Spinal cord (tissue), 10 donors: Measurements from ENCODE around the gene PDE7B. TPM values are rescaled to one million over a fixed set of nuclear protein-coding genes. Genes with fewer than 3 reads are reported as not detected.
"Not testable (repeated sequence)": the region's sequence is repeated elsewhere in the genome, so short reads cannot be mapped to it uniquely, and the experiment has no call there.

Experiments
- DNase-seq, 6 donors: peaks; one replicate each; pipeline versions ENCODE4 v3.0.0 to v3.0.0-alpha.2; 2013 to 2015; ENCODE audit warnings: low spot score in 6 of 6, low read depth in 4 of 6
- H3K27ac ChIP-seq: one replicate; pipeline ENCODE4 v1.5.1; 2013; ENCODE audit warnings: low read depth, low read length, control low read depth
- H3K27me3 ChIP-seq: one replicate; pipeline ENCODE4 v1.6.1; 2013; ENCODE audit warnings: low read length; ENCODE audit not compliant: control insufficient read depth, insufficient read depth
- H3K36me3 ChIP-seq: one replicate; pipeline ENCODE4 v1.6.1; 2013; ENCODE audit warnings: low read length; ENCODE audit not compliant: control insufficient read depth, insufficient read depth
- H3K4me1 ChIP-seq: one replicate; pipeline ENCODE4 v1.6.1; 2013; ENCODE audit warnings: low read length; ENCODE audit not compliant: control insufficient read depth, insufficient read depth
- H3K4me3 ChIP-seq: one replicate; pipeline ENCODE4 v1.5.1; 2013; ENCODE audit warnings: low read depth, low read length, control low read depth
- H3K9me3 ChIP-seq: one replicate; pipeline ENCODE4 v1.6.1; 2013; ENCODE audit warnings: low read length; ENCODE audit not compliant: control insufficient read depth, insufficient read depth
- WGBS: methylation state at CpG from one replicate; pipeline ENCODE4 v1.1.5; 2013; ENCODE audit warnings: missing lambda C conversion rate; ENCODE audit not compliant: insufficient coverage; 5-methylcytosine and 5-hydroxymethylcytosine counted together
- polyA plus RNA-seq, 2 donors: library from polyadenylated mRNA; unstranded; fragments of 120-200 nt; gene quantifications; one replicate each; pipeline ENCODE4 v1.2.1, GENCODE V29; 2013; ENCODE audit not compliant: insufficient read length in 2 of 2
- total RNA-seq, 2 donors: library from RNA; depleted of rRNA in 1 of 2; stranded (reverse); fragments of 120-200 nt in 1 of 2; fragments of >200 nt in 1 of 2; gene quantifications; one replicate each; pipeline versions ENCODE4 v1.2.3 to v1.2.4, GENCODE V29; 2013 to 2014
- donor health status: healthy.

PDE7B gene
- total and polyA plus RNA-seq, 4 donors = 7.8 to 19.7 (median 12.4) TPM

GRCh38 chr6:135864929-135865328 lies 13.4 kb downstream of the PDE7B start:
- no CpG with 5 or more reads among the region's 2 CpGs for WGBS
- not testable (repeated sequence) for H3K4me3 ChIP-seq, H3K27me3 ChIP-seq, DNase-seq, H3K36me3 ChIP-seq, H3K27ac ChIP-seq, H3K4me1 ChIP-seq, H3K9me3 ChIP-seq

- H3K27me3 ChIP-seq = no peaks in the 10 kb centered on the region
- peak in 1 of 6 donors; percentile 25 for DNase-seq
- WGBS = no CpG with 5 or more reads among the region's 7 CpGs
- H3K9me3 ChIP-seq = no peaks in the 10 kb centered on the region
- no peak overlapping the region for H3K27ac ChIP-seq
- no peak overlapping the region for H3K4me3 ChIP-seq
- H3K36me3 ChIP-seq = no peaks in the 10 kb centered on the region
- no peaks in the 10 kb centered on the region for H3K4me1 ChIP-seq
These were observed 15.1 kb downstream of the PDE7B start for GRCh38 chr6:135866445-135867123.

GRCh38 chr6:135867332-135867731 lies 15.8 kb downstream of the PDE7B start:
- Histone ChIP-seq H3K9me3 (no peaks in the 10 kb centered on the region), H3K4me3 (no peak overlapping the region), H3K4me1 (no peaks in the 10 kb centered on the region), H3K27me3 (no peaks in the 10 kb centered on the region), H3K27ac (no peak overlapping the region), H3K36me3 (no peaks in the 10 kb centered on the region)
- DNase-seq = no peak
- no CpG with 5 or more reads among the region's 6 CpGs for WGBS

- no peak overlapping the region for H3K4me3 ChIP-seq
- 97% methylated on average over 4 of the region's 4 CpGs for WGBS
- no peaks in the 10 kb centered on the region for H3K4me1 ChIP-seq
- H3K9me3 ChIP-seq = no peaks in the 10 kb centered on the region
- H3K27me3 ChIP-seq = no peaks in the 10 kb centered on the region
- no peak overlapping the region for H3K27ac ChIP-seq
- no peaks in the 10 kb centered on the region for H3K36me3 ChIP-seq
- no peak for DNase-seq
These were observed 18.4 kb downstream of the PDE7B start for GRCh38 chr6:135869857-135870256.

DNA sequence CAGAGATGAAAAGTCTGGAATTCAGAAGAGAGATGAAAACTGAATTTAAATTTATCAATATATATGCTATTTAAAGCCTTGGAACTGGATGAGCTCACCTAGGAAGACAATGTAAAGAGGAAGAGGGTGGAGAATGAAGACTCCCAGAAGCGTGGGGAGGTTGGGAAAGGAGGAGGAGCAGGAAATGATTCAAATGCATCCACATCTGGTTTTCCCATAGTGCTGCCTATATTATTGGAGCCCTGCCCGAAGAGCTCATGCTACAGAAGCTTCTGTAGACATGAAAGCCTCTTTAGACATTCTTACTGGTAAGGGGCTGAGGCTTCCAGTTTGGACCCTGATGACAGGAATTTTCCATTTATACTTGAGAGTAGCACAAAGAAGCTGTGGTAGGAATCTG lies 19.2 kb downstream of the PDE7B start:
- H3K4me1 ChIP-seq = no peaks in the 10 kb centered on the region
- 86% methylated on average over 1 of the region's 2 CpGs for WGBS
- no peak for DNase-seq
- H3K4me3 ChIP-seq = no peak overlapping the region
- H3K27ac ChIP-seq = peak overlapping the region; percentile 26
- no peaks in the 10 kb centered on the region for H3K9me3 ChIP-seq
- H3K36me3 ChIP-seq = no peaks in the 10 kb centered on the region
- H3K27me3 ChIP-seq = no peaks in the 10 kb centered on the region

GRCh38 chr6:135871296-135871695 lies 19.8 kb downstream of the PDE7B start:
- H3K27me3 ChIP-seq = no peaks in the 10 kb centered on the region
- WGBS = 80% methylated on average over 1 of the region's 1 CpG
- DNase-seq = no peak
- H3K27ac ChIP-seq = peak overlapping the region; percentile 26
- H3K4me1 ChIP-seq = no peaks in the 10 kb centered on the region
- no peak overlapping the region for H3K4me3 ChIP-seq
- no peaks in the 10 kb centered on the region for H3K9me3 ChIP-seq
- H3K36me3 ChIP-seq = no peaks in the 10 kb centered on the region

- no peak for DNase-seq
- H3K4me3 ChIP-seq = no peak overlapping the region
- no peaks in the 10 kb centered on the region for H3K9me3 ChIP-seq
- H3K27ac ChIP-seq = no peak overlapping the region
- no peaks in the 10 kb centered on the region for H3K36me3 ChIP-seq
- no peaks in the 10 kb centered on the region for H3K4me1 ChIP-seq
- WGBS = no CpG with 5 or more reads among the region's 1 CpG
- no peaks in the 10 kb centered on the region for H3K27me3 ChIP-seq
These were observed 20.4 kb downstream of the PDE7B start for GRCh38 chr6:135871878-135872277.

GRCh38 chr6:135875446-135875845 lies 23.9 kb downstream of the PDE7B start:
- H3K4me3 ChIP-seq = no peak overlapping the region
- H3K4me1 ChIP-seq = no peaks in the 10 kb centered on the region
- DNase-seq = no peak
- no peaks in the 10 kb centered on the region for H3K27me3 ChIP-seq
- no peaks in the 10 kb centered on the region for H3K36me3 ChIP-seq
- no peaks in the 10 kb centered on the region for H3K9me3 ChIP-seq
- no CpG with 5 or more reads among the region's 2 CpGs for WGBS
- no peak overlapping the region for H3K27ac ChIP-seq

GRCh38 chr6:135876058-135876457 lies 24.6 kb downstream of the PDE7B start:
- no peak overlapping the region for H3K27ac ChIP-seq
- WGBS = 90% methylated on average over 4 of the region's 4 CpGs
- H3K4me1 ChIP-seq = no peaks in the 10 kb centered on the region
- no peaks in the 10 kb centered on the region for H3K9me3 ChIP-seq
- no peaks in the 10 kb centered on the region for H3K36me3 ChIP-seq
- DNase-seq = no peak
- no peaks in the 10 kb centered on the region for H3K27me3 ChIP-seq
- no peak overlapping the region for H3K4me3 ChIP-seq

- no peaks in the 10 kb centered on the region for H3K9me3 ChIP-seq
- H3K27ac ChIP-seq = no peak overlapping the region
- H3K4me3 ChIP-seq = no peak overlapping the region
- no peaks in the 10 kb centered on the region for H3K27me3 ChIP-seq
- no peaks in the 10 kb centered on the region for H3K4me1 ChIP-seq
- H3K36me3 ChIP-seq = no peaks in the 10 kb centered on the region
- WGBS = 46% methylated on average over 3 of the region's 6 CpGs
- DNase-seq = no peak
These were observed 26.2 kb downstream of the PDE7B start for GRCh38 chr6:135877666-135878065.
